Progenitor cell of endocrine pancreas (in vitro differentiated cells): ENCODE data around the gene DIAPH2. TPM values are rescaled to one million over a fixed set of nuclear protein-coding genes. Genes with fewer than 3 reads are reported as not detected.
"Not testable (repeated sequence)": the region's sequence is repeated elsewhere in the genome, so short reads cannot be mapped to it uniquely, and the experiment has no call there.

ENCODE experiments used
- DNase-seq: peaks from one replicate; pipeline ENCODE4 v3.0.0; 2021; ENCODE audit warnings: low spot score; ENCODE audit not compliant: unreplicated experiment
- H3K27ac Mint-ChIP-seq: 2 replicates; pipeline ENCODE4 v1.8.0; 2021; ENCODE audit warnings: mild to moderate bottlenecking, moderate library complexity, mixed read lengths
- H3K27me3 Mint-ChIP-seq: 2 replicates; pipeline ENCODE4 v1.8.0; 2021; ENCODE audit warnings: mixed read lengths
- H3K36me3 Mint-ChIP-seq: 2 replicates; pipeline ENCODE4 v1.8.0; 2022; ENCODE audit warnings: mixed read lengths; ENCODE audit not compliant: insufficient read depth
- H3K4me1 Mint-ChIP-seq: 2 replicates; pipeline ENCODE4 v1.8.0; 2021; ENCODE audit warnings: low read depth, mixed read lengths
- H3K4me3 Mint-ChIP-seq: 2 replicates; pipeline ENCODE4 v1.8.0; 2021; ENCODE audit warnings: low read depth, mild to moderate bottlenecking, moderate library complexity, mixed read lengths
- H3K9me3 Mint-ChIP-seq: 2 replicates; pipeline ENCODE4 v1.8.0; 2021; ENCODE audit warnings: low read depth, mixed read lengths
- CTCF ChIP-seq: fragments of 200-600 bp; sonication (generic); IDR thresholded peaks from one replicate; pipeline ENCODE4 v1.5.0; 2021; ENCODE audit warnings: antibody characterized with exemption, mild to moderate bottlenecking; ENCODE audit not compliant: unreplicated experiment
- total RNA-seq: library from RNA; stranded (reverse); gene quantifications from 2 replicates; pipeline ENCODE4 v1.2.1, GENCODE V29; 2021

Gene DIAPH2
- total RNA-seq, 1 donor from 2014 or later, result 29.7 TPM

- Mint-ChIP-seq H3K9me3 (no peaks in the 10 kb centered on the region), H3K36me3 (no peaks in the 10 kb centered on the region), H3K4me3 (no peak overlapping the region), H3K27ac (no peak overlapping the region), H3K4me1 (peaks cover 10% of the 10 kb centered on the region), H3K27me3 (no peaks in the 10 kb centered on the region)
- TF ChIP-seq CTCF, result no peak
- DNase-seq, result no peak
Measured at GRCh38 chrX:97401154-97401553, 716.5 kb downstream of the DIAPH2 start.

GRCh38 chrX:97401586-97402136 lies 717.0 kb downstream of the DIAPH2 start:
- H3K27me3 Mint-ChIP-seq, result no peaks in the 10 kb centered on the region
- H3K36me3 Mint-ChIP-seq, result no peaks in the 10 kb centered on the region
- no peak for TF ChIP-seq CTCF
- no peak overlapping the region for H3K27ac Mint-ChIP-seq
- H3K9me3 Mint-ChIP-seq, result no peaks in the 10 kb centered on the region
- peaks cover 13% of the 10 kb centered on the region for H3K4me1 Mint-ChIP-seq
- DNase-seq, result no peak
- H3K4me3 Mint-ChIP-seq, result no peak overlapping the region

GRCh38 chrX:97402333-97402732 lies 717.7 kb downstream of the DIAPH2 start:
- TF ChIP-seq CTCF, result no peak
- no peaks in the 10 kb centered on the region for H3K36me3 Mint-ChIP-seq
- no peak overlapping the region for H3K4me3 Mint-ChIP-seq
- H3K9me3 Mint-ChIP-seq, result no peaks in the 10 kb centered on the region
- H3K27ac Mint-ChIP-seq, result no peak overlapping the region
- H3K4me1 Mint-ChIP-seq, result peaks cover 13% of the 10 kb centered on the region
- no peaks in the 10 kb centered on the region for H3K27me3 Mint-ChIP-seq
- no peak for DNase-seq

- no peaks in the 10 kb centered on the region for H3K27me3 Mint-ChIP-seq
- no peak overlapping the region for H3K27ac Mint-ChIP-seq
- no peak for DNase-seq
- H3K4me1 Mint-ChIP-seq, result peaks cover 13% of the 10 kb centered on the region
- no peak for TF ChIP-seq CTCF
- no peaks in the 10 kb centered on the region for H3K36me3 Mint-ChIP-seq
- no peaks in the 10 kb centered on the region for H3K9me3 Mint-ChIP-seq
- H3K4me3 Mint-ChIP-seq, result no peak overlapping the region
Measured at GRCh38 chrX:97402903-97403302, 718.3 kb downstream of the DIAPH2 start.

- no peak for TF ChIP-seq CTCF
- Mint-ChIP-seq H3K27ac (no peak overlapping the region), H3K9me3 (peaks cover 10% of the 10 kb centered on the region), H3K36me3 (peaks cover 9% of the 10 kb centered on the region), H3K4me1 (peaks cover 13% of the 10 kb centered on the region), H3K27me3 (no peaks in the 10 kb centered on the region), H3K4me3 (no peak overlapping the region)
- DNase-seq, result no peak
Measured at GRCh38 chrX:97405031-97405660, 720.5 kb downstream of the DIAPH2 start.

- Mint-ChIP-seq H3K9me3 (peaks cover 26% of the 10 kb centered on the region), H3K36me3 (peaks cover 14% of the 10 kb centered on the region)
- not testable (repeated sequence) for DNase-seq, H3K4me1 Mint-ChIP-seq, H3K27ac Mint-ChIP-seq, H3K27me3 Mint-ChIP-seq, H3K4me3 Mint-ChIP-seq
Measured at GRCh38 chrX:97409632-97410415, 725.2 kb downstream of the DIAPH2 start.
